Amniotic epithelial cell (primary cell): ENCODE data around the gene AOC1.

Experiments used
- DNase-seq: peaks from one replicate; pipeline ENCODE4 v3.0.0-alpha.2; 2010; ENCODE audit warnings: low read depth

The AOC1 gene

DNA sequence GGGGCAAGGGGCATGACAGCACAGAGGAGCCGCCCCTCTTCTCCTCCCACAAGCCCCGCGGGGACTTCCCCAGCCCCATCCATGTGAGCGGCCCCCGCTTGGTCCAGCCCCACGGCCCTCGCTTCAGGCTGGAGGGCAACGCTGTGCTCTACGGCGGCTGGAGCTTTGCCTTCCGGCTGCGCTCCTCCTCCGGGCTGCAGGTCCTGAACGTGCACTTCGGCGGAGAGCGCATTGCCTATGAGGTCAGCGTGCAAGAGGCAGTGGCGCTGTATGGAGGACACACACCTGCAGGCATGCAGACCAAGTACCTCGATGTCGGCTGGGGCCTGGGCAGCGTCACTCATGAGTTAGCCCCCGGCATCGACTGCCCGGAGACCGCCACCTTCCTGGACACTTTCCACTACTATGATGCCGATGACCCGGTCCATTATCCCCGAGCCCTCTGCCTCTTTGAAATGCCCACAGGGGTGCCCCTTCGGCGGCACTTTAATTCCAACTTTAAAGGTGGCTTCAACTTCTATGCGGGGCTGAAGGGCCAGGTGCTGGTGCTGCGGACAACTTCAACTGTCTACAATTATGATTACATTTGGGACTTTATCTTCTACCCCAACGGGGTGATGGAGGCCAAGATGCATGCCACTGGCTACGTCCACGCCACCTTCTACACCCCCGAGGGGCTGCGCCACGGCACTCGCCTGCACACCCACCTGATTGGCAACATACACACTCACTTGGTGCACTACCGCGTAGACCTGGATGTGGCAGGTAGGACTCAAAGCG, 5.1 kb downstream of the AOC1 start:
- DNase-seq = no peak

- DNase-seq = no peak
Observed at GRCh38 chr7:150858236-150859197, 6.2 kb downstream of the AOC1 start.

- DNase-seq = no peak
Observed at GRCh38 chr7:150860291-150860977, 8.1 kb downstream of the AOC1 start.

DNA sequence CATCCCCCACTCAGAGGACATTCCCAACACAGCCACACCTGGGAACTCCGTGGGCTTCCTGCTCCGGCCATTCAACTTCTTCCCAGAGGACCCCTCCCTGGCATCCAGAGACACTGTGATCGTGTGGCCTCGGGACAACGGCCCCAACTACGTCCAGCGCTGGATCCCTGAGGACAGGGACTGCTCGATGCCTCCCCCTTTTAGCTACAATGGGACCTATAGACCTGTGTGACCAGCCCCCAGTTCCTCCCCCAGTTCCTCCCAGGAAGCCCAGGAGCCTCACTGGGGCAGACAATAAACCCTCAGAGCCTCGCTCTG, 8.6 kb downstream of the AOC1 start:
- no peak for DNase-seq

DNA sequence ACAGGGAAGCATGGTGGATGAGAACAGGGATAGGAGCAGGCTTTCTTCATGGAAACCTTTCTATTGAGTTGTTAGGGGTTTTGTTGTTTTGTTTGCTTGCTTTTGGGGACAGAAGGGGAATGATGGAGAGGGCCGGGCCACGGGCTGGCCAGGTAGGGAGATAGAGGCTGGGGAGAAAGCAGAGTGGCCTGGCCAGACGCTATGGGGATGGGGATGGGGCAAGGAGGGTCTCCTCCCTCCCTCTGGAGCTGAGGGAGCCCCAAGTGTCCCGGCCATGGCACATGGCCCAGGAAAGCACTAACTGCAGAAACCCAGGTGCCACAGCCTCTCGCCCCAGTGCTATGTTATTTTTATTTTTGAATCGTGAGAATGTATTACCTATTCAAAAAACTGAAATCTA, 10.0 kb downstream of the AOC1 start:
- no peak for DNase-seq

DNA sequence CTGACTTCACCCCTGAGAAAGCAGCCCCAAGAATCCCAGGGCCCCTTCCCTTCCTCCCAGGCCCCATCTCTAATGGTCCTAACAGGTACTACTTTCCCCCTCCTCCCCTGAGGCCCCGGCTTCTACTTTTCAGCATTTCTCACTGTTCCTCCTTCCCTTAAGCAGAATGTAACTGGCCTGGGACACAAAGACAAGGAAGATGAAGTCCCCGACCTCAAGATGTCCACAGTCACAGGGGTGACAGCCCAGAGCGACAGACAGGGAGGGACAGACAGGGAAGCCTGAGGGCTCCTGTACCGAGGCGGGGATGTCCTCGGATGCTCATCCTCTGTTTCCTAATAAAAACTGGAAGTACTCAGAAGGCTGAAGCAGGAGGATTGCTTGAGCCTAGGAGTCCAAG, 11.6 kb downstream of the AOC1 start:
- DNase-seq = no peak

- no peak for DNase-seq
Observed at GRCh38 chr7:150866932-150867564, 14.7 kb downstream of the AOC1 start.

DNA sequence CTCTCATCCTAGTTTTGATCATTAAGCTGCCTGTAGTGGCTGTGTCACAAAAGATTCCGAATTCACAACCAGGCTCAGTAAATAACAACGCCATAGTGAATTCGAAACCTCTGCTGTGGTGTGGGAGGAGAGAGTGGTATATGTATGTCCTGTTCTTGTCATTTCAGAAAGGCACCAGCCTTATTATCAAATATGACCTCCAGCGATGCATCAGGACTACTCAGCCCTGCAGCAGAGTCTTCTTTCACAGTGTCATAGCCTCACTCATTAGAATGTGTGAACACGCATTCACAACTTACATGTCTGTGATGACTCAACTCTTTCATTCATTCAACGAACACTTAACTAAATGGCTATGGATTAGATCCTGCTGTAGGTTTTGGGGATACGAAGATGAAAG, 15.3 kb downstream of the AOC1 start:
- no peak for DNase-seq

- no peak for DNase-seq
Observed at GRCh38 chr7:150869467-150869866, 17.1 kb downstream of the AOC1 start.

- DNase-seq = peak; percentile 37
Observed at GRCh38 chr7:150871601-150872000, 19.3 kb downstream of the AOC1 start.

GRCh38 chr7:150874401-150875198, 22.3 kb downstream of the AOC1 start:
- peak; percentile 76 for DNase-seq

DNA sequence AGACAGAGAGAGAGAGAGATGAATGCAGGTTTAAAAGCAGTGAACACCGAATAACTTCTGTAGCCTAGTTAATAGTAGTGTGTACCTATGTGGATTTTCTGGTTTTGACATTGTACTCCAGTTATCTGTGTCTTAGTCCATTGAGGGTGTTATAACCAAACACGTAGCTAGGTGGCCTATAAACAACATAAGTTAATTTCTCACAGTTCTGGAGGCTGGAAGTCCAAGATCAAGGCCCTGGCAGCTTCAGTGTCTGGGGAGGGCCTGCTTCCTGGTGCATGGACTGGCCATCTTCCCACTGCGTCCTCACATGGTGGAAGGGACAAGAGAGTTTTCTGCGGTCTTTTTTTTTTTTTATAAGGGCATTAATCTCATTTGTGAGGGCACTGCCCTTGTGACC, 23.5 kb downstream of the AOC1 start:
- no peak for DNase-seq

DNA sequence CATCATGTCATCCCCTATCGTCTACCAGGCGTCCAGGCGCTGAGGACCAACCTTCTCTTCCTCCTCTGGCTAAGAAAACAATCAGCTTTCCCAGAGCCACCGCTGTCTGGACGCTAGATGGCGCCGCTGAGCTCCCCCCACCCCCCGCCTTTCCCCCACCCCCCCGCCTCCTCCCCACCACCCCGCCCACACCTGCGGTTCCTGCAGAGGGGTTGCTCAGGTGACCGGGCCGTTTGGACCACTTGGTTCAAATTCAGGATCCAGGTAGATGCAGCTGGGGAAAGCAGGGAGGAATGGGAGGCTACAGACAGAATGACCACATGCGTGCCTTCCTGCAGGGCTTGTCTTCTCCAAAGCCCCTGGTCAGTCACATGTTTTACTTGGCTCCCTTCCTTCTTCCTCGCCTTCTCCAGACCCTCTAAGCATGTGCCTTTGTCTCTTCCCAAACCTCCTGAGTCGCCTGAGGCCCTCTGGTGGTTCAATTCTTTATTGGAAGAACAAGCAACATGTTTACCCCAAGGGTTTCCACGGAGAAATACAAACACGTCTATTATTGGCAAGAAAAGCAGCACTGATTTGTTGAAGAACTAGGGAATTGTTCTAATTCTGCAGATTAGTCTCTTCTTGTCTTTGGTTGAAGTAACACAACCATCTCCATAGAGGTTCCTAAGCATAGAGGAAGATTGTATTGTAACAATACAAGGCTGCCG, 24.7 kb downstream of the AOC1 start:
- DNase-seq = peak; percentile 73

DNA sequence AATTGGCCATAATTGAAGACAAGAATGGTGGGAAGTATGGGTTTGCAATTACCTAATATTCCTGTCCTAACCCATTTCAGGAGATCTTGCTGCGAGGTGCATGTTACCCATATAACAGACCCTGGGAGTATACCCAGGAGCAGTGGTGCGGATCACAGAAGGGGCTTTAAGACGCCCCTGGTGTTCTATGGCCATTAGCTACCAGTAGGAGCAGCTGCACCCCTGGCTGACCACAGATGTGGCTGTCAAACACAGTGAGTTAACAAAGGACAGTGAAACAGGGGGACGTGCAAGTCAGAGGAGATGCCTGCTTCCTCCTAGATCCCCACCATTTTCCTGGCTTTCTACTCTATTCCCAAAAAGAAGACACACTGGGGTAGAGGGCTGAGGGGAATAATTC, 25.2 kb downstream of the AOC1 start:
- DNase-seq = no peak

GRCh38 chr7:150879345-150879744, 27.0 kb downstream of the AOC1 start:
- no peak for DNase-seq

DNA sequence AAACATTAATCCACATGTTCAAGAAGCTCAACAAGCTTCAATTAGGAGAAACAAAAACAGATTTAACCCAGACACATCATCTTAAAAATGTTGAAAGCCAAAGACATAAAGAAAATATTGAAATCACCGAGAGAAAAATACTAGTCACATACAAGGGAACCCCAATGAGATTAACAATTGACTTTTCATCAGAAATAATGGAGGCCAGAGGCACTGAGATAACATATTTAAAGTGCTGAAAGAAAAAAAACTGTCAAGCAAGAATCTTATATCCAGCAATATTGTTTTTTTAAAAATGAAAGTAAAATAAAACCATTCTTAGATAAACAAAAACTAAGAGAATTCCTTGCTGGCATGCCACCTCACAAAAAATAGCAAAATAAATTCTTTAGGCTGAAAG, 28.9 kb downstream of the AOC1 start:
- DNase-seq = no peak

DNA sequence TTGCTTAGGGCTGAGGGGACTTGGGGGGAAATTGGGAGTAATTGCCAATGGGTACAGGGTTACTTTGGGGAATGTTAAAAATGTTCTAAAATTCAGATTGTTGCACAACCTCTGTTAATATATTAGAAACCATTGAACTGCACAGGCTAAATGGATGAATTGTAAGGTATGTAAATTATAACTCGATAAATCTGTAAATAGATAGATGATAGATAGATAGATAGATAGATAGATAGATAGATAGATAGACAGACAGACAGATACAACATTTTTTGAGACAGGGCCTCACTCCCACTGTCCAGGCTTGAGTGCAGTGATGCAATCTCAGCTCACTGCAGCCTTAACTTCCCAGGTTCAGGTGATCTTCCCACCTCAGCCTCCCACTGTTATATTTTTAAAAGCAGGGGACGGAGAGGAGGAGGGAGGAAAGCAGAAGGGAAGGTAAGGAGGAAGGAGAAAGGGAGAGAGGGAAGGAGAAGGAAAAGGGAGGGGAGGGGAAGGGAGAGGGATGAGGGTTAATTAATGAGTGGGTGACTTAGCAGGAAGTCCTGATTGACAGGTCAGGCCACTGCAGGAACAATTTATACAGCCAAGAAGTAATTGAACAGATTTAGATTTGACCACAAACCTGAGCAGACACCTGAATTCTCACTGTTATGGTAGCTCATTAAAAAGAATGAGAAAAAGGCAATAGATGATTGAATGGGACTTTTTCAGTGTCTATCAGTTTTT, 38.7 kb downstream of the AOC1 start:
- DNase-seq = no peak

DNA sequence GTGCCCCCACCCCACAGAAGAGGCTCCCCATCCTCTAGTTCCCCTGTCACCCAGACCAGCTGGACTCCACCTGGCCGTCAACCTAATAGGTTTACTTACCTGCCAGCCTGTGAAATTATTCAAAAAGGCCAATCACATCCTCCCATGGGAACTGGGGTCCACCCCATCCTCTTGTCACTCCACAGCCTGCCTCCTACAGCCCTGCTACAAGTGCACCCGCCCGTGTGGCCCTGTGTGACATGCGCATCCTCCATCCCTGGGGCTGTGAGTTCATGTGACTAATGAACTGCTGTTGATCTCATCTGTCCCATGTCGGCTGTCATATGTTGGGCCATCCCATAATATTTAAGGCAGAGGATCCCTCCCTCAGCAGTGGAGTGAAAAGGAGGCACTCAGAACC, 39.4 kb downstream of the AOC1 start:
- DNase-seq = no peak

- DNase-seq = no peak
Observed at GRCh38 chr7:150895809-150896208, 43.5 kb downstream of the AOC1 start.

DNA sequence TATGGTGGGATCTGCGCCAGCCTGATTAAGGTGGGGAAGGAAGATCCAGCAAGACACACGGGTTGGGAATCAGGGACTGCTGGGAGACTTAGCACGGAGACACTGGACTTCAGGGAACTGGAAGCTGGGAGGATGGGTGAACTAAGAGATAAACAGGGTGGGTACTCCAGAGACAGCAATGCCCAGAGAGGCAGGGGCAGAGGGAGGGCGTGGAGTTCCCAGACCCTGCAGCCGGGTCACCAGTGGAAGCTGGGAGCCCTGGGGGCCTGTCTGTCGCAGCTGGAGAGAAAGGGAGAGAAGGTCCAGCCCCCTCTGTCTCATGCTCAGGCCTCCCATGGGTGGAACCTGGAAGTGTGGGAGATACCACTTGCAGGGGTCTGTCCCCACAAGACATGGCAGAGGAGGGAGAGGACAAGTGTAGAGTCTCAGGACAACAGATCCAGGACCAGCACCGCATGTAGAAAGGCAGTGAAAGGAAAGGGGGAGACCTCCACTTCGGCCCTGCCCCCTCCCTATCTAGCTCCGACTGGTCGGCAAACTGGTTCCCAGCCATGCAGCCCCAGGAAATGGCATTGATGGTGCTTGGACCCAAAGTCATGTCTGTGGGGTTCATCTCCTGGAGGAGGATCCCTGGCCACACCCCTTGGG, 44.4 kb downstream of the AOC1 start:
- no peak for DNase-seq
